ENCODE data around the gene SPATA6.

- TF ChIP-seq POLR2A (IDR thresholded peaks at IDR 0.05; ENCODE audit: low read depth, low read length) (no peak), CTCF (conservative IDR thresholded peaks at IDR 0.05; ENCODE audit: low read depth, low read length) (no peak), RAD21 (IDR thresholded peaks at IDR 0.05; ENCODE audit: low read length) (no peak), RFX5 (IDR thresholded peaks at IDR 0.05; ENCODE audit: low read depth, low read length) (no peak), MXI1 (IDR thresholded peaks at IDR 0.05; ENCODE audit: borderline replicate concordance, low read depth, low read length) (no peak), USF2 (IDR thresholded peaks at IDR 0.05; ENCODE audit: low read depth, low read length) (no peak), CEBPB (IDR thresholded peaks at IDR 0.05; ENCODE audit: low read depth, low read length) (no peak), MAZ (IDR thresholded peaks at IDR 0.05; ENCODE audit: borderline replicate concordance, low read depth, low read length) (no peak), CHD1 (IDR thresholded peaks at IDR 0.05; ENCODE audit: low read depth, low read length) (no peak), ELK1 (IDR thresholded peaks at IDR 0.05; ENCODE audit: borderline replicate concordance, low read depth, low read length) (no peak)
Observed at GRCh38 chr1:48341221-48341620, 130.8 kb downstream of the SPATA6 start.
